Measurements from ENCODE around the gene HSDL1. TPM values are rescaled to one million over a fixed set of nuclear protein-coding genes. Genes with fewer than 3 reads are reported as not detected.

HSDL1 gene
- total and polyA plus RNA-seq, 2 of the 8 experiments (the other 6 are each of a cell fraction or from before 2014, with no cell fraction given): 25.0 to 55.7 TPM

- no peaks in the 10 kb centered on the region for H3K36me3 ChIP-seq (ENCODE audit: control insufficient read depth in 2 of 4, insufficient read depth in 4 of 4, low read length in 3 of 4)
- no peak overlapping the region for H3K27ac ChIP-seq (ENCODE audit: low read depth, low read length)
- TF ChIP-seq ZNF274 (IDR thresholded peaks at IDR 0.05; ENCODE audit: borderline replicate concordance, extremely low read depth, low read length): no peak
- no peak for TF ChIP-seq MAX (IDR thresholded peaks at IDR 0.05)
- no peak for TF ChIP-seq EZH2 (IDR thresholded peaks at IDR 0.05; ENCODE audit: low read depth, low read length, severe bottlenecking)
- TF ChIP-seq KDM1A (IDR thresholded peaks at IDR 0.05; ENCODE audit: borderline replicate concordance, low read length): no peak
- no peak for TF ChIP-seq HDAC6 (IDR thresholded peaks at IDR 0.05; ENCODE audit: low read depth, low read length)
- no peak for TF ChIP-seq POU5F1 (IDR thresholded peaks at IDR 0.05; ENCODE audit: low read depth, low read length)
- no peak for TF ChIP-seq CHD1 (IDR thresholded peaks at IDR 0.05; ENCODE audit: low read depth, low read length)
- TF ChIP-seq SIRT6 (IDR thresholded peaks at IDR 0.05; ENCODE audit: low read length): no peak
- TF ChIP-seq BCL11A (IDR thresholded peaks at IDR 0.05; ENCODE audit: low read depth in 2 of 2, low read length in 2 of 2): no peak
- TF ChIP-seq JUND (IDR thresholded peaks at IDR 0.05; ENCODE audit: low read length): no peak
- no peak for TF ChIP-seq NANOG (IDR thresholded peaks at IDR 0.05; ENCODE audit: insufficient read depth, low read depth, low read length, poor library complexity, severe bottlenecking)
- no peak for TF ChIP-seq RFX5 (IDR thresholded peaks at IDR 0.05; ENCODE audit: borderline replicate concordance, low read depth, low read length)
- no peak for TF ChIP-seq USF2 (IDR thresholded peaks at IDR 0.05; ENCODE audit: low read length)
- no peak for TF ChIP-seq BACH1 (IDR thresholded peaks at IDR 0.05; ENCODE audit: low read length)
- no peak overlapping the region for H3K56ac ChIP-seq (replicated peaks; ENCODE audit: insufficient read length, low read depth, low read length)
- H3K4me1 ChIP-seq (replicated peaks in 1 of 4; ENCODE audit: control insufficient read depth in 3 of 4, insufficient read depth in 4 of 4, low read length in 3 of 4): peaks cover 0 to 1% (median 0%) of the 10 kb centered on the region in 4 experiments; a peak in 3 of 7 replicates
- no peak overlapping the region for H3K14ac ChIP-seq (ENCODE audit: insufficient read length)
- no peak overlapping the region for H4K5ac ChIP-seq (ENCODE audit: insufficient read length, low read depth, low read length)
- H2BK15ac ChIP-seq (ENCODE audit: low read length): no peak overlapping the region
- H3K18ac ChIP-seq (ENCODE audit: extremely low read depth, low read length): no peak overlapping the region
- no peak overlapping the region for H2BK20ac ChIP-seq (ENCODE audit: low read length)
- H3K23me2 ChIP-seq (ENCODE audit: low read depth, low read length): no peaks in the 10 kb centered on the region
- H2BK12ac ChIP-seq (ENCODE audit: low read depth, low read length): no peak overlapping the region
- no peak overlapping the region for H2AFZ ChIP-seq (ENCODE audit: low read length)
- H3K23ac ChIP-seq (ENCODE audit: insufficient read length): no peak overlapping the region
- no peaks in the 10 kb centered on the region for H3K27me3 ChIP-seq (replicated peaks in 1 of 4; ENCODE audit: control insufficient read depth in 3 of 4, extremely low read depth in 1 of 4, insufficient read depth in 3 of 4, low read length in 3 of 4)
- H2BK5ac ChIP-seq (ENCODE audit: low read depth, low read length): no peak overlapping the region
- ChIA-PET CTCF (ENCODE audit: partially characterized antibody) (interaction anchor here (0.6 to 1.8 kb wide), 4 partner anchors 13 to 116 kb away, joined by 3 to 5 read pairs (median 4); no protein-coding TSS in a partner anchor), POLR2A (ENCODE audit: partially characterized antibody) (no interaction called here)
- H3K4ac ChIP-seq (replicated peaks; ENCODE audit: insufficient read length, low read depth, low read length): no peak overlapping the region
- DNase-seq (ENCODE audit: low read depth in 1 of 2, low spot score in 2 of 2) (no peak), FAIRE-seq (no peak)
- H4K91ac ChIP-seq (replicated peaks; ENCODE audit: insufficient read length, low read length): no peak overlapping the region
- H2BK120ac ChIP-seq (replicated peaks; ENCODE audit: low read depth, low read length): no peak overlapping the region
- no peak overlapping the region for H2AK5ac ChIP-seq (ENCODE audit: low read depth, low read length)
- no peaks in the 10 kb centered on the region; a peak in 1 of 4 replicates for H3K9me3 ChIP-seq (ENCODE audit: insufficient read depth in 2 of 2, low read depth in 1 of 2, low read length in 1 of 2)
- H4K20me1 ChIP-seq (replicated peaks in 1 of 2; ENCODE audit: control insufficient read depth in 1 of 2, insufficient read depth in 2 of 2, low read length in 2 of 2): no peaks in the 10 kb centered on the region
- H3K79me2 ChIP-seq (ENCODE audit: control insufficient read depth in 1 of 2, insufficient read depth in 2 of 2, low read length in 2 of 2): peaks cover 0 to under 1% of the 10 kb centered on the region in 2 experiments; a peak in 1 of 4 replicates
- 99% methylated on average over 12 of the region's 16 CpGs; no CpG with 5 or more reads in 1 of the 2 experiments for WGBS, 2 experiments (ENCODE audit: extremely low coverage in 1 of 2, insufficient coverage in 1 of 2, insufficient read length in 1 of 2, insufficient replicate concordance in 2 of 2, low coverage in 1 of 2, low lambda C conversion rate in 2 of 2, missing lambda C conversion rate in 1 of 2)
- no peak overlapping the region for H3K4me2 ChIP-seq (ENCODE audit: insufficient read depth in 1 of 2, low read depth in 2 of 2, low read length in 2 of 2)
- no peaks in the 10 kb centered on the region for H3K79me1 ChIP-seq (ENCODE audit: low read depth, low read length)
- no peak overlapping the region for H3K4me3 ChIP-seq (ENCODE audit: extremely low read depth in 1 of 4, insufficient read depth in 2 of 4, low read depth in 3 of 4, low read length in 4 of 4)
- no peak overlapping the region for H3K9ac ChIP-seq (replicated peaks in 1 of 4; ENCODE audit: extremely low read depth in 1 of 4, low read depth in 3 of 4, low read length in 3 of 4)
- peak overlapping the region; percentile 11; the same call in 1 of the 2 replicates for H4K8ac ChIP-seq (ENCODE audit: extremely low read depth, insufficient read depth, low read length)
These were observed 46.5 kb upstream of the HSDL1 start for GRCh38 chr16:84191466-84191865.
